ENCODE measurements around the gene KNDC1.

DNA sequence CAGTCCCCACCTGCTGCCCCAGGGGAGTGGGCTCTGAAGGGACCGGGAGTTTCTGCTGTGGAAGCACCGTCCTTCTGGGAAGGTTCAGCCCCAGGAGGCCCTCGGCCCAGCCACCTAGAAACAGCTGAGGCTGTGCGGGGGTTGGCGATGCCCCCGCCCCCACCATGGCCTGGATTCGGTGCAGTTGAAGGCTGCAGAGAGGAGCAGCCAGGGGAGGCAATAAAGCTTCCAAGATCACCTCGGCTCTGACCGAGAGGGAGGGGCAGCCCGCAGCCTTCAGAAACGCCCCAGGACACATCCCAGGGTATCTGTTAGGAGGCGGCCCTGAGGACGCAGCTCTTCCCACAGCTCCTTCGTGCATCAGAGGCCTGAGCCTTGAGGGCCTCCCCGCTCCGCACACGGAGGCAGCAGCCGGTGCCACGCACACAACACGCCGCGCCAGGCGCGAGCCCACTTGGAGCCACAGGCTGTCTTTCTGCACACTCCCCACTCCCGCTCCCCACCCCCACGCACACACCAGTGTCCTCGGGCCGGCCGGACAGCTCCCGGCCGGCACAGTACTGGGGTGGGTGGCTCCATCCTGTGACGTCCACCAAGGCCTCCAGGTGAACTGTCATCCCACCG lies 1.6 kb downstream of the KNDC1 start:
- TF ChIP-seq, protein P1, sequence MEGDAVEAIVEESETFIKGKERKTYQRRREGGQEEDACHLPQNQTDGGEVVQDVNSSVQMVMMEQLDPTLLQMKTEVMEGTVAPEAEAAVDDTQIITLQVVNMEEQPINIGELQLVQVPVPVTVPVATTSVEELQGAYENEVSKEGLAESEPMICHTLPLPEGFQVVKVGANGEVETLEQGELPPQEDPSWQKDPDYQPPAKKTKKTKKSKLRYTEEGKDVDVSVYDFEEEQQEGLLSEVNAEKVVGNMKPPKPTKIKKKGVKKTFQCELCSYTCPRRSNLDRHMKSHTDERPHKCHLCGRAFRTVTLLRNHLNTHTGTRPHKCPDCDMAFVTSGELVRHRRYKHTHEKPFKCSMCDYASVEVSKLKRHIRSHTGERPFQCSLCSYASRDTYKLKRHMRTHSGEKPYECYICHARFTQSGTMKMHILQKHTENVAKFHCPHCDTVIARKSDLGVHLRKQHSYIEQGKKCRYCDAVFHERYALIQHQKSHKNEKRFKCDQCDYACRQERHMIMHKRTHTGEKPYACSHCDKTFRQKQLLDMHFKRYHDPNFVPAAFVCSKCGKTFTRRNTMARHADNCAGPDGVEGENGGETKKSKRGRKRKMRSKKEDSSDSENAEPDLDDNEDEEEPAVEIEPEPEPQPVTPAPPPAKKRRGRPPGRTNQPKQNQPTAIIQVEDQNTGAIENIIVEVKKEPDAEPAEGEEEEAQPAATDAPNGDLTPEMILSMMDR (IDR thresholded peaks at IDR 0.05), result no peak
- TF ChIP-seq POLR2A (IDR thresholded peaks at IDR 0.05), result no peak
- no peak for TF ChIP-seq POLR2AphosphoS5 (IDR thresholded peaks at IDR 0.05)
